SU-DHL-6 (cell line): Measurements from ENCODE around the gene KCND3.

Experiments used
- EZH2phosphoT487 ChIP-seq: fragments of 200-600 bp; sonication (generic), shearing (Covaris generic); conservative IDR thresholded peaks from 2 replicates; pipeline ENCODE4 v1.6.1; 2018; ENCODE audit warnings: mild to moderate bottlenecking, antibody characterized with exemption, low read length, moderate library complexity, mixed read lengths
- TF ChIP-seq, protein P1 (sequence below): fragments of 200-600 bp; sonication (generic); IDR thresholded peaks from one replicate; pipeline ENCODE4 v1.5.1; 2017; ENCODE audit warnings: antibody characterized with exemption, mild to moderate bottlenecking, low read length, moderate library complexity; ENCODE audit not compliant: insufficient read depth, poor library complexity, severe bottlenecking

DNA sequence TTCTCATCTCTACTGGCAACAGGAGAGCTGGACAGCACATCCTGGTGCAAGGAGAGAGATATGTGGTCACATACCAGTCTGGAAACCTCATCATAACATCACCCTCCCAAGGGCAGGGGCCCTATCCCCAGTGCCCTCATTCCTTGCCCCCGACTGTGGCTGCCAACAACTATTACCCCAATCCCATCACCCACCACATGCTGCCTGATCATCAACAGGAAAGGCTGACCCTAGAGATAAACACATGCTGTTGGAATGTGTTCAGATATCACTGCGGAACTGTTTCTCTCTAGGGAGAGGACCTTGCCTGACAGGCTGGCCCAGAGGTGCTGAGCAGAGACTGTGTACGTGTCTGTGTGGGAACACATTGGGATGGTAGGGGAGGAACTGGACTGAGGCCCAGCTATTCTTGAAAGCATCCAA, 245.8 kb downstream of the KCND3 start:
- TF ChIP-seq, protein P1, sequence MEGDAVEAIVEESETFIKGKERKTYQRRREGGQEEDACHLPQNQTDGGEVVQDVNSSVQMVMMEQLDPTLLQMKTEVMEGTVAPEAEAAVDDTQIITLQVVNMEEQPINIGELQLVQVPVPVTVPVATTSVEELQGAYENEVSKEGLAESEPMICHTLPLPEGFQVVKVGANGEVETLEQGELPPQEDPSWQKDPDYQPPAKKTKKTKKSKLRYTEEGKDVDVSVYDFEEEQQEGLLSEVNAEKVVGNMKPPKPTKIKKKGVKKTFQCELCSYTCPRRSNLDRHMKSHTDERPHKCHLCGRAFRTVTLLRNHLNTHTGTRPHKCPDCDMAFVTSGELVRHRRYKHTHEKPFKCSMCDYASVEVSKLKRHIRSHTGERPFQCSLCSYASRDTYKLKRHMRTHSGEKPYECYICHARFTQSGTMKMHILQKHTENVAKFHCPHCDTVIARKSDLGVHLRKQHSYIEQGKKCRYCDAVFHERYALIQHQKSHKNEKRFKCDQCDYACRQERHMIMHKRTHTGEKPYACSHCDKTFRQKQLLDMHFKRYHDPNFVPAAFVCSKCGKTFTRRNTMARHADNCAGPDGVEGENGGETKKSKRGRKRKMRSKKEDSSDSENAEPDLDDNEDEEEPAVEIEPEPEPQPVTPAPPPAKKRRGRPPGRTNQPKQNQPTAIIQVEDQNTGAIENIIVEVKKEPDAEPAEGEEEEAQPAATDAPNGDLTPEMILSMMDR: no peak
- TF ChIP-seq EZH2phosphoT487: no peak
